SU-DHL-6 (cell line): Measurements from ENCODE around the gene ACOX3.

ENCODE experiments used
- EZH2phosphoT487 ChIP-seq: fragments of 200-600 bp; sonication (generic), shearing (Covaris generic); conservative IDR thresholded peaks from 2 replicates; pipeline ENCODE4 v1.6.1; 2018; ENCODE audit warnings: mild to moderate bottlenecking, antibody characterized with exemption, low read length, moderate library complexity, mixed read lengths
- TF ChIP-seq, protein P1 (sequence below): fragments of 200-600 bp; sonication (generic); IDR thresholded peaks from one replicate; pipeline ENCODE4 v1.5.1; 2017; ENCODE audit warnings: antibody characterized with exemption, mild to moderate bottlenecking, low read length, moderate library complexity; ENCODE audit not compliant: insufficient read depth, poor library complexity, severe bottlenecking

DNA sequence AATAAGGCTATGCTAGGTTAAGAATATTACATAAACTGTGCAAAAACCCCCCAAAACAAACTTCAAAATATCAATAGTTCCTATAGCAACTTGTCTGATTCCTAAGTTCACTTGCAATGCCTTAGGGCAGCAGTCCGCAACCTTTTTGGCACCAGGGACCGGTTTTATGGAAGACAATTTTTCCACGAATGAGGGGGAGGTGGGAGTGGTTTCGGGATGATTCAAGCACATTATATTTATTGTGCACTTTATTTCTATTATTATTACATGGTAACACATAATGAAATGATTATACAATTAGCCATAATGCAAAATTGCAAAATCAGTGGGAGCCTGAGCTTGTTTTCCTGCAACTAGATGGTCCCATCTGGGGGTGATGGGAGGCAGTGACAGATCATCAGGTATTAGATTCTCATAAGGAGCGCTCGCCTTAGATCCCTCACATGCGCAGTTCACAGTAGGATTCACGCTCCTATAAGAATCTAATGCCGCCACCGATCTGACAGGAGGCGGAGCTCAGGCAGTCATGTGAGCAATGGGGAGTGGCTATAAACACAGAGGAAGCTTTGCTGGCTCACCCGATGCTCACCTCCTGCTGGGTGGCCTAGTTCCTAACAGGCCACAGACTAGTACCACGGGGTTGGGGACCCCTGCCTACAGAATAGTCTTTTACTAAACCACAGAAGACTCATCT lies 39.7 kb downstream of the ACOX3 start:
- TF ChIP-seq, protein P1, sequence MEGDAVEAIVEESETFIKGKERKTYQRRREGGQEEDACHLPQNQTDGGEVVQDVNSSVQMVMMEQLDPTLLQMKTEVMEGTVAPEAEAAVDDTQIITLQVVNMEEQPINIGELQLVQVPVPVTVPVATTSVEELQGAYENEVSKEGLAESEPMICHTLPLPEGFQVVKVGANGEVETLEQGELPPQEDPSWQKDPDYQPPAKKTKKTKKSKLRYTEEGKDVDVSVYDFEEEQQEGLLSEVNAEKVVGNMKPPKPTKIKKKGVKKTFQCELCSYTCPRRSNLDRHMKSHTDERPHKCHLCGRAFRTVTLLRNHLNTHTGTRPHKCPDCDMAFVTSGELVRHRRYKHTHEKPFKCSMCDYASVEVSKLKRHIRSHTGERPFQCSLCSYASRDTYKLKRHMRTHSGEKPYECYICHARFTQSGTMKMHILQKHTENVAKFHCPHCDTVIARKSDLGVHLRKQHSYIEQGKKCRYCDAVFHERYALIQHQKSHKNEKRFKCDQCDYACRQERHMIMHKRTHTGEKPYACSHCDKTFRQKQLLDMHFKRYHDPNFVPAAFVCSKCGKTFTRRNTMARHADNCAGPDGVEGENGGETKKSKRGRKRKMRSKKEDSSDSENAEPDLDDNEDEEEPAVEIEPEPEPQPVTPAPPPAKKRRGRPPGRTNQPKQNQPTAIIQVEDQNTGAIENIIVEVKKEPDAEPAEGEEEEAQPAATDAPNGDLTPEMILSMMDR: no peak
- no peak for TF ChIP-seq EZH2phosphoT487
